Urothelium cell line (cell line): ENCODE results near the gene SLC38A6.

Experiments used
- DNase-seq: peaks from one replicate; pipeline ENCODE4 v3.0.0; 2011; ENCODE audit warnings: low spot score, mixed read lengths
- FAIRE-seq: peaks from 2 replicates; lab custom pipeline; 2011; peaks lifted over from hg19 to GRCh38; lab: Jason Lieb, UNC

Gene SLC38A6

DNA sequence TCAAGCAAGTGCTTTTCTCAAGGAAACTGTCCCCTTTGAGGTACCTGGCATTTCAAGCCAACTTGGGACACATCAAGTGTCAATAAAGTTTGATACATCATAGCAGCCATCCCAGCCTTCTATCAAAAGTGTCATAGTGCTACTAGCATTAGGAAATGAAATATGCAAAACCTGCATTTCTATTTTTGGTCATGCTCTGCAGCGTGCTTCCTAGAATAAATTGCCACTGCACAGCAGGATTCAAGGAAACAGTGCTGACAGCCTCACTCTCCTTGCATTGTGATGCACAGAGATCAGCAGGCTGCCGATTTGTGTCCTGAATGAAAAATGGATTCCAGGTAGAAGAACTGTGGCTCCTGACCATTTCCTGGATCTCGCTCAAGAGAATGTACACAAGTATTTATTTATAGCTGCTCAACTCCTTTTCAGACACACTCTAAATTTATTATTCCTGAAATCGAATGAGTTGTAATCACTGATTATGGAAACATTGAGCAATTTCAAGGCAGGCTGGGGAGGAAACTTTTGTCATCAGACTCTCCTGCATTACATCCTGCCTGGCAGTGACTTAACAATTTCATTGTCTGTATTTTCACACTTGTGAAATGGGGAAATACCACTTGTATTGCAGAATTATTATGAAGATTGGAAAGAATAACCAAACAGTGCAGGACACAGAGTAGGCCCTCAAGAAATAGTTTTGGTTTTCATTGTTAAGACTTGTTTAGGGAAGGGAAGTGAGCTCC lies 120.9 kb downstream of the SLC38A6 start:
- no peak for FAIRE-seq
- DNase-seq, result no peak
